ENCODE results near the gene MAPK7. TPM values are rescaled to one million over a fixed set of nuclear protein-coding genes. Genes with fewer than 3 reads are reported as not detected.
A peak's percentile ranks its signal among the peaks of the same experiment; 100 is the strongest.

MAPK7 gene
- total and polyA plus RNA-seq, 9 of the 15 experiments (the other 6 are each of a cell fraction or from before 2014, with no cell fraction given), result 0.46 to 7.5 (median 2.5) TPM

GRCh38 chr17:19362277-19363113, 15.8 kb upstream of the MAPK7 start, which contains the start of gene B9D1 (continued):
- TF ChIP-seq KDM4B (IDR thresholded peaks at IDR 0.05; ENCODE audit: borderline replicate concordance in 2 of 2, low read depth in 1 of 2) (peak in 1 of 2 experiments; percentile 46; a peak in 1 of 4 replicates), SMARCC2 (IDR thresholded peaks at IDR 0.05; ENCODE audit: low read depth) (no peak), CBFA2T3 (IDR thresholded peaks at IDR 0.05) (no peak), RBM22 (IDR thresholded peaks at IDR 0.05; ENCODE audit: low read depth, low read length, poor library complexity, severe bottlenecking) (peak; percentile 98), ZBTB8A (IDR thresholded peaks at IDR 0.05; ENCODE audit: partially characterized antibody) (no peak), CCAR2 (IDR thresholded peaks at IDR 0.05; ENCODE audit: low read depth, low read length) (no peak), ATF1 (CRISPR knock-in tag; IDR thresholded peaks at IDR 0.05) (peak; percentile 23; the same call in 1 of the 2 replicates), ATF1 (tag; IDR thresholded peaks at IDR 0.05) (peak; percentile 74)

- Histone ChIP-seq H3K4me2 (ENCODE audit: insufficient read depth, low read length) (peak overlapping the region; percentile 91), H3K4me1 (replicated peaks in 1 of 2; ENCODE audit: control insufficient read depth in 2 of 2, insufficient read depth in 2 of 2, low read length in 2 of 2) (peaks cover 6 to 24% of the 10 kb centered on the region in 2 experiments; a peak in 4 of 5 replicates), H4K20me1 (replicated peaks; ENCODE audit: control insufficient read depth, insufficient read depth, low read length) (no peaks in the 10 kb centered on the region), H3K36me3 (ENCODE audit: control insufficient read depth, insufficient read depth, low read length) (no peaks in the 10 kb centered on the region), H3K27ac (ENCODE audit: extremely low read depth, low read depth, low read length) (no peak overlapping the region), H3K9me1 (ENCODE audit: control insufficient read depth, insufficient read depth, low read length) (no peaks in the 10 kb centered on the region), H3K79me2 (ENCODE audit: control insufficient read depth, insufficient read depth, low read length) (peaks cover 9% of the 10 kb centered on the region; the same call in 2 of the 3 replicates), H3K27me3 (ENCODE audit: control insufficient read depth in 2 of 2, insufficient read depth in 2 of 2, low read length in 2 of 2) (no peaks in the 10 kb centered on the region), H3K9me3 (replicated peaks; ENCODE audit: control insufficient read depth, insufficient read depth, low read depth, low read length) (no peaks in the 10 kb centered on the region), H3K9ac (ENCODE audit: insufficient read depth in 1 of 2, low read depth in 2 of 2, low read length in 2 of 2) (peak overlapping the region; percentile 80 to 91; a peak in 3 of 4 replicates), H2AFZ (ENCODE audit: low read depth, low read length) (peak overlapping the region; percentile 98), H3K4me3 (peak overlapping the region; percentile 76)
- no TSS peak for BruUV-seq (replicated peaks)
- no peak for FAIRE-seq
- intact Hi-C loops (cut with micrococcal nuclease) (loop anchor here (1.0 kb wide), 1 partner anchor 84 kb away; no protein-coding TSS in a partner anchor), in situ Hi-C loops (cut with MboI) (loop anchor here (5.0 to 10.0 kb wide), 2 partner anchors 84 to 402 kb away; no protein-coding TSS in a partner anchor)
- ChIA-PET POLR2A (interaction anchor here (1.1 to 2.1 kb wide), 2 partner anchors 14 to 115 kb away, joined by 6 to 11 read pairs; partner anchors contain the start of gene MAPK7), CTCF (ENCODE audit: low intra/inter-chr PET ratio) (interaction anchor here (0.8 to 2.5 kb wide), 2 partner anchors 84 to 107 kb away, joined by 4 to 14 read pairs; no protein-coding TSS in a partner anchor)
- WGBS (ENCODE audit: insufficient coverage, low coverage, missing lambda C conversion rate), result 36% methylated on average over 14 of the region's 14 CpGs
- DNase-seq (ENCODE audit: extremely low read depth in 1 of 4, low spot score in 3 of 4), result no peak
- ATAC-seq, result no peak
- TF ChIP-seq BCOR (IDR thresholded peaks at IDR 0.05) (peak; percentile 45; the same call in 1 of the 2 replicates), NR2C1 (IDR thresholded peaks at IDR 0.05) (no peak), NR2C1 (tag; IDR thresholded peaks at IDR 0.05) (no peak), FOXP1 (CRISPR knock-in tag; IDR thresholded peaks at IDR 0.05) (no peak), SFPQ (IDR thresholded peaks at IDR 0.05; ENCODE audit: low read depth, low read length) (no peak), MCM2 (IDR thresholded peaks at IDR 0.05; ENCODE audit: low read depth) (no peak), ZNF830 (CRISPR knock-in tag; IDR thresholded peaks at IDR 0.05) (no peak), ARHGAP35 (IDR thresholded peaks at IDR 0.05; ENCODE audit: partially characterized antibody) (no peak), POU5F1 (IDR thresholded peaks at IDR 0.05; ENCODE audit: borderline replicate concordance, low read depth, low read length, partially characterized antibody) (no peak), PREB (CRISPR knock-in tag; IDR thresholded peaks at IDR 0.05) (0 out of 2 replicates have a peak, but pooled peaks have one; percentile 69), POLR3G (IDR thresholded peaks at IDR 0.05; ENCODE audit: extremely low read depth, insufficient read length, insufficient replicate concordance) (no peak)
Observed at GRCh38 chr17:19363114-19363438, 15.2 kb upstream of the MAPK7 start.

Measured in K562 (cell line).